ENCODE results near the gene TAAR9.

- TF ChIP-seq EZH2phosphoT487 (IDR thresholded peaks at IDR 0.05; ENCODE audit: borderline replicate concordance, low read length) (no peak), CTCF (IDR thresholded peaks at IDR 0.05; ENCODE audit: low read depth, low read length, poor library complexity, severe bottlenecking) (no peak)
Measured at GRCh38 chr6:132551214-132551613, 13.1 kb downstream of the TAAR9 start.
